ENCODE results near the gene PNPLA3.

DNA sequence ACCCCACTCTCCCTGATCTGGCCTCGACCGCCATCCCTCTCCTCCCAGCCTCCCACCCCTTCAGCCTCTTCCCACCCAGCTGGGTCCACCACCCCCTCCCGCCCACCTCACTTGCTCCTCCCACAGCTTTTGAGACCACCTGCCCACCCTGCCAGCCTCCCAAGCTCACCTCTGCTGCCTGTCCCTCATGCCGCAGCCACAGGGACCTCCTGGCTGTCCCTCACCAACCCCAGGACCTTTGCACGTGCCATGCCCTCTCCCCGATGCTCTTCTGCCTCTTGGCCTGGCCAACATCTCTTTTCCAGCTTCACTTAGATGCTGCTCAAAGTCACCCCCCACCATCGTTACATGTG, 38.3 kb upstream of the PNPLA3 start:
- TF ChIP-seq EZH2 (IDR thresholded peaks at IDR 0.05; ENCODE audit: borderline replicate concordance) (no peak), EZH2phosphoT487 (IDR thresholded peaks at IDR 0.05; ENCODE audit: low read depth, severe bottlenecking, unreplicated experiment) (no peak), CTCF (IDR thresholded peaks at IDR 0.05; ENCODE audit: poor library complexity) (no peak)

Data from hepatocyte (in vitro differentiated cells).